DMS153 treated with DMSO at 0.1 percent for 48 hours (cell line): ENCODE data around the gene TSSK2.

Experiments
- DNase-seq: peaks from one replicate; lab custom pipeline; 2025; ENCODE audit not compliant: unreplicated experiment; lab: John Stamatoyannopoulos, UW

Gene TSSK2

GRCh38 chr22:19167106-19167869 is 36.2 kb downstream of the TSSK2 start:
- DNase-seq: no peak

- DNase-seq: no peak
Observed at GRCh38 chr22:19168088-19168890, 37.2 kb downstream of the TSSK2 start.

- DNase-seq: no peak
Observed at GRCh38 chr22:19169002-19169946, 38.2 kb downstream of the TSSK2 start.

- no peak for DNase-seq
Observed at GRCh38 chr22:19169947-19170318, 38.8 kb downstream of the TSSK2 start.

- no peak for DNase-seq
Observed at GRCh38 chr22:19172213-19173046, 41.3 kb downstream of the TSSK2 start.

- DNase-seq: no peak
Observed at GRCh38 chr22:19173047-19174035, 42.2 kb downstream of the TSSK2 start.

- no peak for DNase-seq
Observed at GRCh38 chr22:19174106-19175025, 43.3 kb downstream of the TSSK2 start.

- no peak for DNase-seq
Observed at GRCh38 chr22:19175026-19175601, 44.0 kb downstream of the TSSK2 start.

- no peak for DNase-seq
Observed at GRCh38 chr22:19175602-19176174, 44.6 kb downstream of the TSSK2 start.

- no peak for DNase-seq
Observed at GRCh38 chr22:19176175-19176643, 45.1 kb downstream of the TSSK2 start.

GRCh38 chr22:19176732-19177131 is 45.6 kb downstream of the TSSK2 start:
- no peak for DNase-seq

GRCh38 chr22:19177164-19178064 is 46.3 kb downstream of the TSSK2 start:
- no peak for DNase-seq

- no peak for DNase-seq
Observed at GRCh38 chr22:19178065-19178656, 47.1 kb downstream of the TSSK2 start.

- DNase-seq: peak; percentile 88
Observed at GRCh38 chr22:19178657-19179496, 47.8 kb downstream of the TSSK2 start, which contains the start of gene SLC25A1. Gene SLC25A1, minus strand, starts transcription at chr22:19178736. Its CDS starts 63 bp downstream, at chr22:19178673.
